ENCODE results near the gene ZC3H8.

Gene ZC3H8

DNA sequence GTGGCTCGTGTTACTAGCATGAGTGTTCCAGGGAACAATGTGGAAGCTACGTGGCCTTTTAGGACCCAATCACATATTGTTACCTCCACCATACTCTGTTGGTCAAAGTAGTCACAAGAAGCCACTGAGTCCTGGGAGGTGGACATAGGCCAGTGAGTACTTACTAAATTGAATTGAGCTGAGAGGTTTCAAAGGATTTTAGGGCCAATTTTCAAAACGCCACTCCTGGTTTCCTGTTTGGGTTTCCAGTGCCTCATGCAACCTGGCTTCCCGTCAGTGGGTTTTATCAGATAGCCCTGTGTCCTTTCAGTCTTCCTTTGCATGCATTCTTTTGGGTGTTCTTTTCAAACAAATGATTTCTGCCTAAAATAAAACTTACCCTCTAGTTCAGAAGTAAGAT, 60.4 kb downstream of the ZC3H8 start:
- DNase-seq, result no peak

GRCh38 chr2:112194028-112194427, 60.8 kb downstream of the ZC3H8 start:
- no peak for DNase-seq

DNA sequence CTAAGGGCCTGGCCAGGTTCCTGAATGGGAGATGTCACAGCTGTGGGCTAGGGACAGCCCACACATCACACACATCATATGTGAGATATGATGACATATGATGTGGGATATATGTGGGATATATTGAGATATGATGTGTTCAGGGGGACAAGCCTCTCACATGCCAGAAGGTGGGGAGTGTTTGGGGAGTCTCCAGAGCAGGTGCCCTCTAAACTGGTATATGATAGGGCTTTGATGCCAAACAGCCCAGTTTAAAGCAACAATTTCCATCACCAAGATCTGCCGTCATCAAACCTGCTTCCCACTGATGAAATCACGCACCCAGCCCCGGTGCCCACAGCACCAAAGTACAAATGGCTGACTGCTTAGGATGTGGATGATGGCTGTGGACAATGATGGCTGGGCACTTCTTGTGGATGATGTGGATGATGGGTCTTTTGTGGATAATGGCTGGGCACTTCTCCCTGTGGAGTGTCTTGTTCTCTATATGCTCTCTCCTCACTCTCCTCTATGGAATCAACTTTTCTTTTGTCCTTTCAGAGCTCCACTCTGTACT, 65.8 kb downstream of the ZC3H8 start:
- no peak for DNase-seq

GRCh38 chr2:112187805-112188596, 66.8 kb downstream of the ZC3H8 start:
- DNase-seq, result peak; percentile 80

- peak; percentile 16 for DNase-seq
Observed at GRCh38 chr2:112187046-112187715, 67.7 kb downstream of the ZC3H8 start.

GRCh38 chr2:112185131-112185530, 69.7 kb downstream of the ZC3H8 start:
- no peak for DNase-seq

GRCh38 chr2:112184121-112184520, 70.7 kb downstream of the ZC3H8 start:
- no peak for DNase-seq

GRCh38 chr2:112183327-112184025, 71.4 kb downstream of the ZC3H8 start:
- DNase-seq, result no peak

GRCh38 chr2:112182581-112183034, 72.2 kb downstream of the ZC3H8 start:
- DNase-seq, result peak; percentile 45

- DNase-seq, result peak; percentile 72
Observed at GRCh38 chr2:112181571-112182290, 73.1 kb downstream of the ZC3H8 start.

DNA sequence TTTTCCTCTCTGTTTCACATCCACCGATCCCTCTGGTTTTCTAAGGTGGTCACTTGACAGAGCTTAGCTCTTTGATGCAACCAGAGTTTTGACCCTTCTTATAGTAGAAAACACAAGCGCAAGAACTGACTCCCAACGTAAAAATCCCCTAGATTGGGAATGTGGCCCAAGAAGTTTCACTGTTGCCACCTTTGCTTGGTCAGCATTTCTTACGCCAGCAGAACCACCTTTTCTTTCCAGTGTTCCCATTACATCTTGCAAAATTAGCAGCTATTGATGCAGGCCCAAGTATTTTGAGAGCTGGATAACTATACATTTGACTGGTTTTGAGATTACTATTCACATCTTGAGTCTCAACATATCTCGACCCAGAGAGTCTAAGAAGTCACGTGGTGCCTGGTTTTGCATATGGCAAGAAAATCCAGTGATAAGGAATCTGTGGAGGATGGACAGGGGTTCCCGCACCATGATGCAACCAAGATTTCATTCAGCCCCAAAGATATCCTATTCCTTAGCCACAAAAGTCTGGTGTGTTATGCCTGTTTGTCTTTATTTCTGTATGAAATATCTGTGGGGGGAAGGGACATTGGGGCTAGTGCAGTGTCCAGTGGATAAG, 78.8 kb downstream of the ZC3H8 start:
- no peak for DNase-seq

- no peak for DNase-seq
Observed at GRCh38 chr2:112175333-112175732, 79.5 kb downstream of the ZC3H8 start.

GRCh38 chr2:112174383-112174782, 80.5 kb downstream of the ZC3H8 start:
- no peak for DNase-seq

DNA sequence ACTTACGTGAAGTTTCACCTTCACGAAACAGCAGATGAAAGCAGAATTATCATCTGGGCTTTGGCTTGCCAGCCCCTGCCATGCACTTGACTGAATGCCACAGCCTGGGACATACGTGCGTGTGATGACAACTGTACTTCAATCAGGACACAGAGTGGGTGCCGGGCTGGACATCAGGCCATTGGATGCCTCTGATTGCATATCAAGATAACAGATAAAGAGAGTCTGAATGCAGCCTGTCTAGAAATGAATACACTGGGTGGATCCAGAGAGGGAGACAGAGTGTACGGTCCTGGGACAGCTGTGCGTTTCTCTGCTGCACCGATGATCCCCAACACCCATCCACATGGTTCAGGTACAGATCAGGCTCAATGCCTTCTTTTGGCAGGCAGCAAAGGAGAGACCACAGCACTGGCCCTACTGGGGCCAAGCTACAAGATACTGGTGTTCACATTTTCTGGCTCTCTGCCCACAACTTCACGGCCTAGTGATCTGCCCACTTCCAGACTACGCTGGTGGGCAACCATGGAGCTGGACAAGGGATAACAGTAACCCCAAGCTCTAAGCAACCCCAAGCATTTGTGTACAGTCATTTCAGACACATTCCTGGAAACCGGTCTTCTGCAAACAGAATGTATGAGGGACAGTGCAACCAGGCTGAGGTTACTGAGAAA, 81.1 kb downstream of the ZC3H8 start:
- DNase-seq, result no peak

DNA sequence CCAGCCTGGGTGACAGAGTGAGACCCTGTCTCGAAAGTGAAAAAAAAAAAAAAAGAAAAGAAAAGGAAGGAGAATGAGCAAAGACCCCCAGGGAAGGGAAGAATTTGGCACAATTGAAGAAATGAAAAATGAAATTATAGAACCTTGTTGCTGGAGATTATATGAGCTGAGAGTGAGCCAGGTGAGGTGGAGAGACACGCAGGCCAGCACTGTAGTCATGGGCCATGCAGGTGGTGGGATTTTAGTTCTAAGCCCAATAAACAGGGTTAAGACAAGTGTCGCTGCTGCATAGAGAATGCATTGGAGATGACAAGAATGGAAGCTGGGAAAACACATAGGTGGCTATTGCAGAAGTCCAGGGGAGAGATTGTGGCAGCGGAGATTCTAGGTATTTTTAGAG, 84.3 kb downstream of the ZC3H8 start:
- no peak for DNase-seq

- no peak for DNase-seq
Observed at GRCh38 chr2:112168422-112169124, 86.3 kb downstream of the ZC3H8 start.

DNA sequence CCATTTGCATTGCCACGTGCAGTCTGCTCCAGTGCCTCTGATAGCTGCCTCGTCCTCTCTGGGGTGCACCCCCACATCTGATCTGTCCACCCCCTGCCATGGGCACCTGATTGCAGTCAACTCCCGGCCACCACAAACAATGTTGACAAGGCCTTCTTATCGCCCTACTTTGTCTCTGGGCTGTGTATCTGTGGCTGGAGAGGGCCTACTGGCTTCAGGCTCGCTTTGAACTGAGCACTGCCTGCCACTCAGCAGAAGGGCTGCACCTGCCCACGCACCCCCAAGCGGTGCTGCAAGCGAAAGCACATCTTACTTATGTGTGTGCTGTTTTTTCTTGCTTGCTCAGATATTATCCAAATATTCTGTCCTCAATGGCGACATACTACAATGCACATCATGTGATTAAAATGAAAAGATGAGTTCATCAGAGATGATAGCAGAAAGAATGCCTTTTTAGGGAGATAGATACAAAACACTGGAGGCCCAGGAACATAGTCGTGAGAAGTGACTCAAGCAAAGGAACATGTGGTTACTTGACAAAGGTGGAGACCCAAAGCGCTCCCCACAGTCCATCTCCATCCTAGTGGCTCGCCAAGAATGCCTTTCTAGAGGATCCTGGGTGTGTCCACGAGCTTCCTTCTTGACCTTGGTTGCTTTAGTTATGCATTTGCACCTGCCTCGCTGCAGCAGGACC, 87.9 kb downstream of the ZC3H8 start:
- DNase-seq, result peak; percentile 23

DNA sequence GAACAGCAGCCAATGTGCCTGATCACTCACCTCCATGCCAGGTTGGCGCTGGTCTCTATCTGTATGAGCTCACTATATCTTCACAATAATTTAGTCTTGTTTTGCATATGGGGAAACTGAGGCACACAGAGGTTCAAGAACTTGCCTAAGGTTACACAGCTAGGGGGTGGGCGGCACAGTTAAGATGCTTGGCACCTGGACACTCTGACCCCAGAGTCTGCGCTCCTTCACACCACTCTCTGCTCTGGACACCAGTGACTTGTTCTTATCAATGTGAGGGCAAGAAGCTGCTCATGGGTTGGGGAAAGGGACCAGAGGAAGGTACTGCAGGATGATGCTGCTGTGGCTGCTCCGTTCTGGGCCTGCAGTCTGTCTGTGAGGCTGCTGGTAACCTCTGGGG, 89.5 kb downstream of the ZC3H8 start:
- no peak for DNase-seq

GRCh38 chr2:112164876-112165275, 90.0 kb downstream of the ZC3H8 start:
- DNase-seq, result no peak

- DNase-seq, result no peak
Observed at GRCh38 chr2:112163541-112163981, 91.3 kb downstream of the ZC3H8 start.
